Endothelial cell of umbilical vein (primary cell): ENCODE data around the gene ACBD7. TPM values are rescaled to one million over a fixed set of nuclear protein-coding genes. Genes with fewer than 3 reads are reported as not detected.
A peak's percentile ranks its signal among the peaks of the same experiment; 100 is the strongest.

ENCODE experiments used
- BruUV-seq: library from RNA; stranded (reverse); fragments of 400-500 nt; replicated peaks from 2 replicates; lab custom pipeline; 2021; lab: Mats Ljungman, UMichigan
- CTCF ChIA-PET: fragments of 300-600, 350-600 bp; sonication (Branson Sonifier 250); formaldehyde crosslinking; loops from one replicate; lab custom pipeline; 2021; ENCODE audit warnings: antibody characterized with exemption, inconsistent platforms; lab: Charles Lee
- POLR2A ChIA-PET: fragments of 300-600, 350-600 bp; sonication (Branson Sonifier 250); formaldehyde crosslinking; loops from one replicate; lab custom pipeline; 2021; ENCODE audit warnings: antibody characterized with exemption, inconsistent platforms; lab: Charles Lee
- DNase-seq: peaks from one replicate; pipeline ENCODE4 v3.0.0-alpha.2; 2011; ENCODE audit warnings: low read depth, low spot score
- FAIRE-seq: peaks from 2 replicates; lab custom pipeline; 2011; peaks lifted over from hg19 to GRCh38; lab: Jason Lieb, UNC
- H2AFZ ChIP-seq: 2 replicates; pipeline ENCODE4 v1.6.0; 2012; ENCODE audit warnings: low read depth, low read length, control low read depth, inconsistent platforms
- H3K27ac ChIP-seq: 2 replicates; pipeline ENCODE4 v1.5.1; 2011; ENCODE audit warnings: low read depth, mild to moderate bottlenecking, control low read depth, low read length, moderate library complexity; ENCODE audit not compliant: insufficient read depth
- H3K27me3 ChIP-seq, 2 experiments: 2 replicates each; pipeline versions ENCODE4 v1.6.0 to v1.6.1; 2011; ENCODE audit warnings: low read length in 2 of 2, mixed read lengths in 1 of 2; ENCODE audit not compliant: control insufficient read depth in 2 of 2, insufficient read depth in 2 of 2
- H3K36me3 ChIP-seq, 2 experiments: 2 replicates in 1 of 2; 3 replicates in 1 of 2; pipeline ENCODE4 v1.5.1; 2011; ENCODE audit warnings: low read length in 2 of 2, mild to moderate bottlenecking in 1 of 2, moderate library complexity in 1 of 2; ENCODE audit not compliant: control insufficient read depth in 2 of 2, insufficient read depth in 2 of 2; ENCODE audit errors: extremely low read depth in 1 of 2
- H3K4me1 ChIP-seq: 3 replicates; pipeline ENCODE4 v1.5.1; 2011; ENCODE audit warnings: mild to moderate bottlenecking, low read length; ENCODE audit not compliant: control insufficient read depth, insufficient read depth; ENCODE audit errors: extremely low read depth
- H3K4me2 ChIP-seq: 2 replicates; pipeline ENCODE4 v1.6.1; 2011; ENCODE audit warnings: low read length, control low read depth, mixed read lengths; ENCODE audit not compliant: insufficient read depth
- H3K4me3 ChIP-seq, 3 experiments: fragments of 200-600 bp in 1 of 3; sonication (generic), shearing (Covaris generic) in 1 of 3; replicated peaks in 1 of 3; 2 replicates each; pipeline ENCODE4 v1.5.1; 2011 to 2016; ENCODE audit warnings: control low read depth in 3 of 3, low read length in 3 of 3, mild to moderate bottlenecking in 2 of 3, inconsistent platforms in 1 of 3, low read depth in 1 of 3, moderate library complexity in 1 of 3; ENCODE audit not compliant: insufficient read depth in 1 of 3
- H3K79me2 ChIP-seq: 2 replicates; pipeline ENCODE4 v1.6.0; 2012; ENCODE audit warnings: low read length, inconsistent platforms; ENCODE audit not compliant: control insufficient read depth, insufficient read depth
- H3K9ac ChIP-seq: replicated peaks from 2 replicates; pipeline ENCODE3; 2011; ENCODE audit warnings: low read length, control low read depth; ENCODE audit not compliant: insufficient read depth; ENCODE audit errors: extremely low read depth
- H3K9me1 ChIP-seq: replicated peaks from 3 replicates; pipeline ENCODE4 v1.6.0; 2011; ENCODE audit warnings: mild to moderate bottlenecking, low read length; ENCODE audit not compliant: control insufficient read depth, insufficient read depth; ENCODE audit errors: extremely low read depth
- H3K9me3 ChIP-seq: replicated peaks from 2 replicates; pipeline ENCODE4 v1.5.1; 2012; ENCODE audit warnings: low read length, inconsistent platforms; ENCODE audit not compliant: control insufficient read depth, insufficient read depth
- H4K20me1 ChIP-seq: replicated peaks from 2 replicates; pipeline ENCODE3; 2011; ENCODE audit warnings: mild to moderate bottlenecking, low read length; ENCODE audit not compliant: control insufficient read depth, insufficient read depth; ENCODE audit errors: extremely low read depth
- EZH2 ChIP-seq: IDR thresholded peaks from 2 replicates; pipeline ENCODE4 v1.6.1; 2012; ENCODE audit warnings: borderline replicate concordance, low read depth, mild to moderate bottlenecking, moderate library complexity, low read length, inconsistent platforms; ENCODE audit not compliant: severe bottlenecking
- FOS ChIP-seq: IDR thresholded peaks from 2 replicates; pipeline ENCODE4 v1.6.1; 2011; ENCODE audit warnings: mild to moderate bottlenecking, low read length, moderate library complexity, borderline replicate concordance; ENCODE audit not compliant: insufficient read depth
- GATA2 ChIP-seq: IDR thresholded peaks from 2 replicates; pipeline ENCODE4 v1.7.0; 2011; ENCODE audit warnings: low read depth, mild to moderate bottlenecking, moderate library complexity, mixed read lengths, low read length; ENCODE audit not compliant: insufficient read length, insufficient read depth
- JUN ChIP-seq: IDR thresholded peaks from 2 replicates; pipeline ENCODE4 v1.6.1; 2011; ENCODE audit warnings: borderline replicate concordance, low read depth; ENCODE audit not compliant: insufficient read length, insufficient read depth
- MYC ChIP-seq: IDR thresholded peaks from one replicate; pipeline ENCODE4 v1.6.1; 2011; ENCODE audit warnings: mild to moderate bottlenecking, low read depth, low read length
- POLR2A ChIP-seq: IDR thresholded peaks from 2 replicates; pipeline ENCODE4 v1.6.1; 2012; ENCODE audit warnings: low read depth, mild to moderate bottlenecking, control low read depth, low read length
- POLR2AphosphoS5 ChIP-seq: IDR thresholded peaks from 2 replicates; pipeline ENCODE4 v1.6.1; 2012; ENCODE audit warnings: low read depth, mild to moderate bottlenecking, control low read depth, low read length, moderate library complexity; ENCODE audit not compliant: insufficient read depth
- dilution Hi-C: fragments of 300-500 bp; cut with MboI; formaldehyde crosslinking; loops from one replicate; pipeline ENCODE4 v1.15.0; 2019; ENCODE audit warnings: low sequenced_read_pairs; ENCODE audit not compliant: extremely low pct_ligation_motif_present
- intact Hi-C: fragments of 100-400 bp; cut with micrococcal nuclease; formaldehyde crosslinking; loops from one replicate; pipeline ENCODE4 v1.10.0; 2022
- polyA plus RNA-seq, 4 experiments: library from polyadenylated mRNA; depleted of rRNA in 3 of 4; stranded (reverse) in 3 of 4; unstranded in 1 of 4; fragments of >200 nt; gene quantifications; 2 replicates each; pipeline versions ENCODE4 v1.2.1 to v1.2.3, GENCODE V29; 2011 to 2012; ENCODE audit warnings: missing spikeins in 1 of 4
- total RNA-seq: library from RNA; stranded (reverse); gene quantifications from 2 replicates; pipeline ENCODE4 v1.2.3, GENCODE V29; 2021
- TF ChIP-seq, protein P1 (sequence below), 2 donors: IDR thresholded peaks; 1 replicate in 1 of 2; 2 replicates in 1 of 2; pipeline ENCODE4 v1.5.1; 2011; ENCODE audit warnings: low read length in 2 of 2, mild to moderate bottlenecking in 2 of 2, moderate library complexity in 2 of 2, control low read depth in 1 of 2, inconsistent platforms in 1 of 2, low read depth in 1 of 2; ENCODE audit not compliant: insufficient read depth in 1 of 2; ENCODE audit errors: extremely low read depth in 1 of 2
- TF ChIP-seq, protein P2 (sequence below): IDR thresholded peaks from 2 replicates; pipeline ENCODE4 v1.6.1; 2011; ENCODE audit not compliant: insufficient read depth, insufficient read length

The ACBD7 gene
- total and polyA plus RNA-seq, 2 donors (not counting 3 experiments of a cell fraction or from before 2014, with no cell fraction given), result 1.2 to 2.8 TPM

DNA sequence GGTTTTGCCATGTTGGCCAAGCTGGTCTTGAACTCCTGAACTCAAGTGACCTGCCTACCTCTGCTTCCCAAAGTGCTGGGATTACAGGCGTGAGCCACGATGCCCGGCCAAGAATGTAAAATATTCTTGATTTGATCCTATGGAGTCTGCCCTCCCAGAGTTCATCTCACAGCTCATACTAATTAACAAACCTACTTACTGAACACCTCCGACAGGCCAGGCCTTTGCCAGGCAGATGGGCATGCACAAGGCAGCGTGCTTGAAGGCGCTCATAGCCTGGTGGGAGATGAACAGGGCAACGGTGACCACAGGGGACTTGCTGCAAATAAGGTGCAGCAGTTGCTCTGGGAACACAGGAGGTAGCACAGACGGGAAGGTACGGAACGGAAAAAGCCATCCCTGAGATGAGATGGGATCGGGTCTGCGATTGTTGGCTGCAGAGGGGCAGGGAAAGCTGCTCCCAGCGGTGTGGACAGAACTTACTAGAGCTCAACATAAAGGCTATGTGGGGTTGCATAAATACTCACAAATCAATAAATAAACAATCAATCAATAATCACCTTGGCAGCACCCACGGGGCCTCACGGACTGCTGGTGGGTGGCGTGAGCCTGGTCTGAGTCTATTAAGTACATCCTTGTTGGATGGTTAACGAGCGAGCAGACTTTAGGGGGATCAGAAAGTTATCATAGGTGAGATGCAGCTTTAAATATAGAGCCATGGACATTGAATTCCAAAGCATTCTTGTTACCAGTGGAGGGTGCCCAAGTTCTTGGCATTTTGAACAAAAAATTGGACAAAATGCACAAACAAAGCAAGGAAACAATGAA lies 4.7 kb downstream of the ACBD7 start:
- peak overlapping the region; percentile 22 for H3K27ac ChIP-seq
- BruUV-seq, result TSS peak; percentile 37
- H3K79me2 ChIP-seq, result no peaks in the 10 kb centered on the region
- H3K4me3 ChIP-seq, result peak overlapping the region; percentile 14 to 57 (median 29)
- dilution Hi-C loops, result no loop called here
- peaks cover 12% of the 10 kb centered on the region for H3K4me1 ChIP-seq
- H3K9me1 ChIP-seq, result no peaks in the 10 kb centered on the region
- TF ChIP-seq, protein P1, sequence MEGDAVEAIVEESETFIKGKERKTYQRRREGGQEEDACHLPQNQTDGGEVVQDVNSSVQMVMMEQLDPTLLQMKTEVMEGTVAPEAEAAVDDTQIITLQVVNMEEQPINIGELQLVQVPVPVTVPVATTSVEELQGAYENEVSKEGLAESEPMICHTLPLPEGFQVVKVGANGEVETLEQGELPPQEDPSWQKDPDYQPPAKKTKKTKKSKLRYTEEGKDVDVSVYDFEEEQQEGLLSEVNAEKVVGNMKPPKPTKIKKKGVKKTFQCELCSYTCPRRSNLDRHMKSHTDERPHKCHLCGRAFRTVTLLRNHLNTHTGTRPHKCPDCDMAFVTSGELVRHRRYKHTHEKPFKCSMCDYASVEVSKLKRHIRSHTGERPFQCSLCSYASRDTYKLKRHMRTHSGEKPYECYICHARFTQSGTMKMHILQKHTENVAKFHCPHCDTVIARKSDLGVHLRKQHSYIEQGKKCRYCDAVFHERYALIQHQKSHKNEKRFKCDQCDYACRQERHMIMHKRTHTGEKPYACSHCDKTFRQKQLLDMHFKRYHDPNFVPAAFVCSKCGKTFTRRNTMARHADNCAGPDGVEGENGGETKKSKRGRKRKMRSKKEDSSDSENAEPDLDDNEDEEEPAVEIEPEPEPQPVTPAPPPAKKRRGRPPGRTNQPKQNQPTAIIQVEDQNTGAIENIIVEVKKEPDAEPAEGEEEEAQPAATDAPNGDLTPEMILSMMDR (IDR thresholded peaks at IDR 0.05; ENCODE audit: extremely low read depth in 1 of 2, insufficient read depth in 1 of 2, low read depth in 1 of 2, low read length in 2 of 2), result peak in 1 of 2 donors; percentile 3
- no peak for TF ChIP-seq JUN
- H2AFZ ChIP-seq, result peak overlapping the region; percentile 66
- intact Hi-C loops, result loop anchor here (1.0 to 10.0 kb wide), 3 partner anchors 125 to 589 kb away; partner anchors contain the start of genes MEIG1 and SUV39H2
- no peaks in the 10 kb centered on the region for H3K27me3 ChIP-seq
- peak overlapping the region; percentile 22 for H3K9ac ChIP-seq
- DNase-seq (no peak), FAIRE-seq (no peak)
- POLR2A ChIA-PET, result interaction anchor here (0.5 kb wide), 1 partner anchor 1680 kb away, joined by 3 read pairs; no protein-coding TSS in a partner anchor
- CTCF ChIA-PET, result interaction anchor here (1.0 to 4.1 kb wide), 4 partner anchors 11 to 287 kb away, joined by 3 to 10 read pairs (median 3); partner anchors contain the start of genes DCLRE1C and FAM171A1
- no peaks in the 10 kb centered on the region for H3K9me3 ChIP-seq
- H3K4me2 ChIP-seq, result peak overlapping the region; percentile 71
- H3K36me3 ChIP-seq, result no peaks in the 10 kb centered on the region
- H4K20me1 ChIP-seq, result no peaks in the 10 kb centered on the region

DNA sequence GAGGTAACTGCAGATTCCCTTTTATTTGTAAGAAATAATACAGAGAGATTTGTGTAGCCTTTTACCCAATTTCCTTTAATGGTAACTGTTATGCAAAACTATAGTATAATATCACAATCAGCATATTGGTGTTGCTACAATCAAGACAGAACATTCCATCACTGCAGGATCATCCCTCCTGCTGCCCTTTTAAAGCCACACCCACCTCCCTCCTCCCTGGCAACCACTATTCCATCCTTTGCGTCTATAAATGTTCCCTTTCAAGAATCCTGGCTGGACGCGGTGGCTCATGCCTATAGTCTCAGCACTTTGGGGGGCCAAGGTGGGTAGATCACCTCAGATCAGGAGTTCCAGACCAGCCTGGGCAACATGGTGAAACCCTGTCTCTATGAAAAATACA lies 13.2 kb downstream of the ACBD7 start:
- no peaks in the 10 kb centered on the region for H3K27me3 ChIP-seq
- H3K4me3 ChIP-seq, result no peak overlapping the region
- no peaks in the 10 kb centered on the region for H3K9me1 ChIP-seq
- no peak overlapping the region for H2AFZ ChIP-seq
- DNase-seq (no peak), FAIRE-seq (no peak)
- H4K20me1 ChIP-seq, result no peaks in the 10 kb centered on the region
- H3K4me2 ChIP-seq, result no peak overlapping the region
- dilution Hi-C loops (no loop called here), intact Hi-C loops (no loop called here)
- no peak overlapping the region for H3K9ac ChIP-seq
- TF ChIP-seq POLR2A (no peak), FOS (no peak), JUN (no peak), GATA2 (no peak), POLR2AphosphoS5 (no peak), MYC (no peak), EZH2 (no peak)
- TF ChIP-seq, protein P1 (IDR thresholded peaks at IDR 0.05; ENCODE audit: extremely low read depth in 1 of 2, insufficient read depth in 1 of 2, low read depth in 1 of 2, low read length in 2 of 2), result no peak
- TF ChIP-seq, protein P2, sequence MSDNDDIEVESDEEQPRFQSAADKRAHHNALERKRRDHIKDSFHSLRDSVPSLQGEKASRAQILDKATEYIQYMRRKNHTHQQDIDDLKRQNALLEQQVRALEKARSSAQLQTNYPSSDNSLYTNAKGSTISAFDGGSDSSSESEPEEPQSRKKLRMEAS, result no peak
- BruUV-seq, result no TSS peak
- CTCF ChIA-PET, result no interaction called here
- no peaks in the 10 kb centered on the region for H3K79me2 ChIP-seq
- H3K9me3 ChIP-seq, result no peaks in the 10 kb centered on the region
- no peaks in the 10 kb centered on the region for H3K4me1 ChIP-seq
- POLR2A ChIA-PET, result no interaction called here
- no peaks in the 10 kb centered on the region for H3K36me3 ChIP-seq
- H3K27ac ChIP-seq, result no peak overlapping the region
